SJCRH30 (cell line): ENCODE data around the gene ZNF346. TPM values are rescaled to one million over a fixed set of nuclear protein-coding genes. Genes with fewer than 3 reads are reported as not detected.

Experiments used
- DNase-seq, 2 experiments: peaks; one replicate each; pipeline ENCODE4 v3.0.0-alpha.2; 2015 to 2020
- H3K27ac ChIP-seq: fragments of 250-450 bp; sonication (Bioruptor Pico); 2 replicates; pipeline ENCODE4 v1.5.1; 2020; ENCODE audit warnings: mild to moderate bottlenecking, moderate library complexity
- H3K27me3 ChIP-seq: fragments of 250-450 bp; sonication (Bioruptor Pico); 2 replicates; pipeline ENCODE4 v1.5.1; 2020; ENCODE audit warnings: mild to moderate bottlenecking, moderate library complexity
- H3K36me3 ChIP-seq: fragments of 250-450 bp; sonication (Bioruptor Pico); 2 replicates; pipeline ENCODE4 v1.5.1; 2020; ENCODE audit warnings: mild to moderate bottlenecking, moderate library complexity
- H3K4me1 ChIP-seq: fragments of 250-450 bp; sonication (Bioruptor Pico); 2 replicates; pipeline ENCODE4 v1.5.1; 2020; ENCODE audit warnings: mild to moderate bottlenecking, moderate library complexity
- H3K4me3 ChIP-seq: fragments of 250-450 bp; sonication (Bioruptor Pico); 2 replicates; pipeline ENCODE4 v1.5.1; 2020; ENCODE audit warnings: mild to moderate bottlenecking, moderate library complexity
- H3K9me3 ChIP-seq: fragments of 250-450 bp; sonication (Bioruptor Pico); replicated peaks from 2 replicates; pipeline ENCODE4 v1.5.1; 2020; ENCODE audit warnings: mild to moderate bottlenecking, moderate library complexity
- total RNA-seq: library from RNA; depleted of rRNA; stranded (reverse); fragments of >200 nt; shearing (Covaris generic); gene quantifications from 2 replicates; pipeline ENCODE4 v1.2.3, GENCODE V29; 2014; rRNA removed

Gene ZNF346
- total RNA-seq, 1 experiment from 2014 or later: 27.8 TPM

DNA sequence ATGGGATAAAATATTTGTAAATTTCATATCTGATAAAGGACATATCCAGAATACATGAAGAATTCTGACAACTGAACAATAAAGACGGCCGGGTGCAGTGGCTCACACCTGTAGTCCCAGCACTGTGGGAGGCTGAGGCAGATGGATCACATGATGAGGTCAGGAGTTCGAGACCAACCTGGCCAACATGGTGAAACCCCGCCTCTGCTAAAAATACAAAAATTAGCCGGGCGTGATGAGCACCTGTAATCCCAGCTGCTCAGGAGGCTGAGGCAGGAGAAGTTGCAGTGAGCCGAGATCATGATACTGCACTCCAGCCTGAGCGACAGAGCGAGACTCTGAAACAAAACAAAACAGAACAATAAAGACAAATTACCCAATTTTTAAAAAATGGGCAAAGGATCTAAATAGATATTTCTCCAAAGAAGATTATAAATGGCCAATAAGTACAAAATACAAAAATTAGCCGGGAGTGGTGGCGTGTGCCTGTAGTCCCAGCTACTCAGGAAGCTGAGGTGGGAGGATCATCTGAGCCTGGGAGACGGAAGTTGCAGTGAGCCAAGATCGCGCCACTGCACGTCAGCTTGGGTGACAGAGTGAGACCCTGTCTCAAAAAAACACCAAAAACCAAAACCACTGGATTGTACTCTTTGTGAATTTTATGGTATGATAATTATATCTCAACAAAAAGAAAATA is 101.4 kb downstream of the ZNF346 start:
- no peaks in the 10 kb centered on the region for H3K9me3 ChIP-seq
- no peaks in the 10 kb centered on the region for H3K27me3 ChIP-seq
- no peaks in the 10 kb centered on the region; the same call in 1 of the 2 replicates for H3K4me1 ChIP-seq
- no peak for DNase-seq
- no peak overlapping the region for H3K27ac ChIP-seq
- no peaks in the 10 kb centered on the region for H3K36me3 ChIP-seq
- no peak overlapping the region for H3K4me3 ChIP-seq

DNA sequence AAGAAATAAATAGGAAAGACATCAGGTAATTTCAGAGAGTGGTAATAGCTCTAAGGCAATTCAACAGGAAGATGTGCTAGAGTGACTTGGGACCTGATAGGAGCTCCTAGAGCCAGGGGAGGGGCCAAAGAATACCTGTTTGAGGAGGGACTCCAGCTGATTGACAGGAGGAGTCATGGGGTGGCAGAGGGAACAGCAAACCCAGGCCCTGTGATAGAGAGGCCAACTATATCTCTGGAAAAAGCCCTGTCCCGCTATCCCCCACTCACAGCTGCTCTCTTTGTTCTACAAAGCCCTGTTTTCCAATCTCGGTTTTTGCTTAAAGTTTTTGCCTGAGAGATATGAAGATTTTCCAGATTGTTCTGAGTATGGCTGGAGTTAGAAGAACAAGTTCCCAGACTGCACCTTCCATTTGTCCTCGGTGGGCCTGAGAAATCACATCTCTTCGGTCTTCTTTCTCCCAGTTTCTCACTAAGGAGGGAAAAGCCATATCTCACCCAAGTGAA is 102.0 kb downstream of the ZNF346 start:
- no peaks in the 10 kb centered on the region for H3K9me3 ChIP-seq
- no peak overlapping the region for H3K4me3 ChIP-seq
- H3K27me3 ChIP-seq: no peaks in the 10 kb centered on the region
- no peaks in the 10 kb centered on the region for H3K36me3 ChIP-seq
- H3K27ac ChIP-seq: no peak overlapping the region
- no peaks in the 10 kb centered on the region; the same call in 1 of the 2 replicates for H3K4me1 ChIP-seq
- no peak for DNase-seq

DNA sequence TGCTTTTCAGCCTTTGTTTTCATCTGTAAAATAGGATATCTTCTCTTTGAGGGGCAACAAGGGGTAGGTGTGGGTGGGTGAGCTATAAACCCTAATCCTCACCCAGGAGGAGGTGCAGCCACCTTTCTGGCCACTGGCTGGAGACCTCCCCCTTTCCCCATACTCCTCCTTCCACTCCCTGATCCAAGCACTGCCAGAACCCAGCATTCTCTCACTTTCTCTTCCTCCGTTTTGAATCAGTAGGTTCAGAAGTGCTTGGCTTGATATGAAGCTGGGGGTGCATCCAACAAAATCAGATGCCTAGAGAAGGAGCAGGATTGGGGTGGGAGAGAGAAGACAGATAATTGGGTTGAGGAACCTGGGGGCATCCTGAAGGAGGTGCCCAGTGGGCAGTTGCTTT is 104.3 kb downstream of the ZNF346 start:
- H3K27me3 ChIP-seq: no peaks in the 10 kb centered on the region
- no peak overlapping the region for H3K4me3 ChIP-seq
- no peaks in the 10 kb centered on the region for H3K9me3 ChIP-seq
- no peak for DNase-seq
- H3K4me1 ChIP-seq: no peaks in the 10 kb centered on the region; the same call in 1 of the 2 replicates
- no peak overlapping the region for H3K27ac ChIP-seq
- no peaks in the 10 kb centered on the region for H3K36me3 ChIP-seq

DNA sequence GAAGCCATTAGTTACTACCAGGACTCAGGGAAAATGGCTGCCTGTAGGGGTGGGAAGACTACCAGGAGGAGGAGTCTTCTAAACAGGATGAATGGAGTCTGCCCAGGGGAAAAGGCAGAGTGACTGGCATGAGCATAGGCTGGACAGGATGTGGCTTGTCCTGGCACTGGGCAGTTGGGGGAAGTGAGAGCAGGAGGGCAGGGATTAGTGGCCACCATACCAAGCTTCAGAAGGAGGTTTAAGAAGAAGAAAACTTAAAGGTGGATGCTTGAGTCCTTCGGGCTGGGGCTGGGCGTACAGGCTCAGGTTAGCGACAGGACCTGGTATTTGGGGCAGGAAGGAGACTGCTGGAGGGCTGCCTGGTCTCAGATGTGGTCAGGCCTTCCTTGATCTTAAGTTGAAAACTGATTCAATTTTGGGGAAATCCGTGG is 106.1 kb downstream of the ZNF346 start:
- DNase-seq: no peak
- no peaks in the 10 kb centered on the region; the same call in 1 of the 2 replicates for H3K4me1 ChIP-seq
- no peaks in the 10 kb centered on the region for H3K27me3 ChIP-seq
- no peak overlapping the region for H3K4me3 ChIP-seq
- no peak overlapping the region for H3K27ac ChIP-seq
- no peaks in the 10 kb centered on the region for H3K36me3 ChIP-seq
- H3K9me3 ChIP-seq: no peaks in the 10 kb centered on the region

DNA sequence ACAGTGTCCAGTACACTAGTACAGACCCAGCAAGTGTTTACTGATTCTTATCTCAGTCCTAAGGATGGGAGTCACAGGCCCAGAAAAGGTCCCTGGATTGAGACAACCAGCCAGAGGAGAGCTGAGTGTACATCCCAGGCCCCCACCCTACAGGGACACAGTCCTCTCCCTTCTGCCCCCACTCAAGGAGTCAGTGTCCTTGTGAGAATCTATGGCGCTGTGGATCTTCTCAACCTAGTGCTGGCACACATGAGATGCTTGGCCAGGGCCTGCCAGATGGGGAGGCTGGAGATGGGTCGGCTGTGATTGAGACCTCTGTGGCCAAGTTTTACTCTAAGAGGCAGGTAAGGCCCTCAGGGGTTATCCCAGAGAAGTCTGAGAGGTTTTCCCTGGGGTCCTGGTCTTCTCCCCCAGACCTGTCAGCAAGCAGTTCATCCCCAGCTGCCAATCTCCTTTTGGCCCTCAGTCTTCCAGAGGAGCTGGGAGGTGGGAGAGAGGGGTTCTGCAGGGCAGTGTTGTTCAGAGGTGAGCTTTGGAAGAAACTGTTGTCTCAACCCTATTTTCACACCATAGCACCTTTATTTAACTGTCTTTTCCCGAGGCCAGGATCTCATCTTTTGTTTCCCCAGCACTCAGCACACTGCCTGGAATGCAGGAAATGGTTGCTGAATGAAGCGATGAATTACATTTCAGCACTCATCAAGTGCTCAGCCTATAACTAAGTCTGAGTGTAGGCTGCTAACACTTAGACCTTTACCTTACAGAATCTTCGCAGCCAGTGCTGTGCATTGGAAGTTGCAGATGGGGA is 107.9 kb downstream of the ZNF346 start:
- Histone ChIP-seq H3K27ac (no peak overlapping the region), H3K27me3 (no peaks in the 10 kb centered on the region), H3K36me3 (no peaks in the 10 kb centered on the region), H3K4me1 (no peaks in the 10 kb centered on the region; the same call in 1 of the 2 replicates), H3K4me3 (no peak overlapping the region), H3K9me3 (no peaks in the 10 kb centered on the region)
- DNase-seq: no peak

Other genes starting within 250 kb of the ZNF346 start
- gene UNC5A, start 212.1 kb upstream of the ZNF346 start, total RNA-seq: 0.18 and 0.20 TPM in 2 replicates
- gene HK3, start 123.3 kb upstream of the ZNF346 start, total RNA-seq: 0.15 TPM in 1 of 2 replicates, not detected in the other
- gene UIMC1, start 15.9 kb upstream of the ZNF346 start, total RNA-seq: 34.7 and 38.3 TPM in 2 replicates
- gene FGFR4, start 64.2 kb downstream of the ZNF346 start, total RNA-seq: 563 and 588 TPM in 2 replicates
- gene NSD1, start 111.1 kb downstream of the ZNF346 start, total RNA-seq: 3.5 and 5.7 TPM in 2 replicates